NCI-H2196 treated with DMSO at 0.1 percent for 48 hours (cell line): ENCODE results near the gene PTPRD.
A peak's percentile ranks its signal among the peaks of the same experiment; 100 is the strongest.
"Not testable (repeated sequence)": the region's sequence is repeated elsewhere in the genome, so short reads cannot be mapped to it uniquely, and the experiment has no call there.

ENCODE experiments used
- DNase-seq: peaks from one replicate; lab custom pipeline; 2025; ENCODE audit not compliant: unreplicated experiment; lab: John Stamatoyannopoulos, UW

The PTPRD gene

GRCh38 chr9:8940650-8941049 is 1672.2 kb downstream of the PTPRD start:
- no peak for DNase-seq

- DNase-seq = no peak
Measured at GRCh38 chr9:8926461-8926860, 1686.3 kb downstream of the PTPRD start.

GRCh38 chr9:8924562-8924961 is 1688.2 kb downstream of the PTPRD start:
- DNase-seq = no peak

GRCh38 chr9:8920478-8921183 is 1692.2 kb downstream of the PTPRD start:
- not testable (repeated sequence) for DNase-seq

GRCh38 chr9:8917956-8918739 is 1694.7 kb downstream of the PTPRD start:
- no peak for DNase-seq

- DNase-seq = no peak
Measured at GRCh38 chr9:8916771-8917170, 1696.0 kb downstream of the PTPRD start.

GRCh38 chr9:8907868-8908267 is 1704.9 kb downstream of the PTPRD start:
- DNase-seq = no peak

- no peak for DNase-seq
Measured at GRCh38 chr9:8905731-8906130, 1707.1 kb downstream of the PTPRD start.

GRCh38 chr9:8904771-8905515 is 1707.9 kb downstream of the PTPRD start:
- no peak for DNase-seq

GRCh38 chr9:8903077-8903476 is 1709.7 kb downstream of the PTPRD start:
- DNase-seq = no peak

GRCh38 chr9:8901146-8901545 is 1711.7 kb downstream of the PTPRD start:
- DNase-seq = no peak

GRCh38 chr9:8899511-8899910 is 1713.3 kb downstream of the PTPRD start:
- DNase-seq = no peak

GRCh38 chr9:8895861-8896224 is 1717.0 kb downstream of the PTPRD start:
- DNase-seq = peak; percentile 10

GRCh38 chr9:8895106-8895860 is 1717.5 kb downstream of the PTPRD start:
- no peak for DNase-seq

GRCh38 chr9:8890695-8891094 is 1722.1 kb downstream of the PTPRD start:
- no peak for DNase-seq

GRCh38 chr9:8889100-8889499 is 1723.7 kb downstream of the PTPRD start:
- DNase-seq = no peak

- no peak for DNase-seq
Measured at GRCh38 chr9:8888591-8888990, 1724.2 kb downstream of the PTPRD start.

GRCh38 chr9:8887369-8887768 is 1725.4 kb downstream of the PTPRD start:
- no peak for DNase-seq

GRCh38 chr9:8883321-8883720 is 1729.5 kb downstream of the PTPRD start:
- DNase-seq = no peak

GRCh38 chr9:8880060-8880459 is 1732.7 kb downstream of the PTPRD start:
- no peak for DNase-seq

GRCh38 chr9:8879284-8879683 is 1733.5 kb downstream of the PTPRD start:
- DNase-seq = no peak
